ENCODE results near the gene S100A5. TPM values are rescaled to one million over a fixed set of nuclear protein-coding genes. Genes with fewer than 3 reads are reported as not detected.
"Not testable (repeated sequence)": the region's sequence is repeated elsewhere in the genome, so short reads cannot be mapped to it uniquely, and the experiment has no call there.

Gene S100A5
- total RNA-seq, 1 experiment from 2014 or later = not detected

DNA sequence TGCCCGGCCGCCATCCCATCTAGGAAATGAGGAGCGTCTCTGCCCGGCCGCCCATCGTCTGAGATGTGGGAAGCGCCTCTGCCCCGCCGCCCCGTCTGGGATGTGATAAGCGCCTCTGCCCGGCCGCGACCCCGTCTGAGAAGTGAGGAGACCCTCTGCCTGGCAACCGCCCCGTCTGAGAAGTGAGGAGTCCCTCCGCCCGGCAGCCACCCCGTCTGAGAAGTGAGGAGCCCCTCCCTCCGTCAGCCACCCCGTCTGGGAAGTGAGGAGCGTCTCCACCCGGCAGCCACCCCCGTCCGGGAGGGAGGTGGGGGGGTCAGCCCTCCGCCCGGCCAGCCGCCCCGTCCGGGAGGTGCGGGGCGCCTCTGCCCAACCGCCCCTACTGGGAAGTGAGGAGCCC lies 42.1 kb upstream of the S100A5 start:
- not testable (repeated sequence) for H4K20me1 ChIP-seq (ENCODE audit: insufficient read depth, low read depth, low read length); H3K4me2 ChIP-seq (ENCODE audit: low read depth, low read length, poor library complexity, severe bottlenecking); H3K9me2 ChIP-seq (replicated peaks; ENCODE audit: insufficient read depth, low read length); H3K4me1 ChIP-seq (ENCODE audit: low read length); H2AFZ ChIP-seq (ENCODE audit: low read length); H3K9ac ChIP-seq (ENCODE audit: low read length); H3K27me3 ChIP-seq (ENCODE audit: low read length); H3K36me3 ChIP-seq (ENCODE audit: insufficient read depth, low read length); DNase-seq; H3K27ac ChIP-seq (ENCODE audit: low read length); H3K9me3 ChIP-seq (ENCODE audit: low read length); H3K4me3 ChIP-seq (ENCODE audit: low read length); H3K79me2 ChIP-seq (ENCODE audit: low read length)

DNA sequence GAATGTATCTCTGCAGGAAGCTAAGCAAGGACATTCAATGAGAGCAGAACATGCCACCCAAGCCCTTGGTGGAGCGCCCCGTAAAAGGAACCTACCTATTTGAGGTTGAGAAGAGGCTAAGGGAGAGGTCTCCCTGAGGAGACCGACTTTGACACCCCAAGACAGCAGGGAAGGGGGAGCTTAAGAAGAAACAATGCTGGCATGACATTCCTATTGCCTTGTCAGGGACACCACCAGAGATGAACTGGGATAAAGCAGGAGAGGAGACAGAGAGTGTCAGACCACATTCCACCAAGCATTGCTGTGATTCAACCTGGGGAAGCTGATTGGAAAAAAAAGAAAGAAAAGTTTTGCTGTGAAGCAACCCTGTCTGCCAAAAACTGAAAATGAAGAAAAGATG lies 38.2 kb upstream of the S100A5 start:
- Histone ChIP-seq H3K79me2 (ENCODE audit: low read length) (no peaks in the 10 kb centered on the region), H3K4me2 (ENCODE audit: low read depth, low read length, poor library complexity, severe bottlenecking) (no peak overlapping the region), H4K20me1 (ENCODE audit: insufficient read depth, low read depth, low read length) (no peaks in the 10 kb centered on the region), H3K9me2 (replicated peaks; ENCODE audit: insufficient read depth, low read length) (no peaks in the 10 kb centered on the region), H3K4me1 (ENCODE audit: low read length) (no peaks in the 10 kb centered on the region), H2AFZ (ENCODE audit: low read length) (no peak overlapping the region), H3K27me3 (ENCODE audit: low read length) (no peaks in the 10 kb centered on the region), H3K36me3 (ENCODE audit: insufficient read depth, low read length) (no peaks in the 10 kb centered on the region), H3K9me3 (ENCODE audit: low read length) (no peaks in the 10 kb centered on the region), H3K9ac (ENCODE audit: low read length) (no peak overlapping the region), H3K4me3 (ENCODE audit: low read length) (no peak overlapping the region), H3K27ac (ENCODE audit: low read length) (no peak overlapping the region)
- DNase-seq = no peak

DNA sequence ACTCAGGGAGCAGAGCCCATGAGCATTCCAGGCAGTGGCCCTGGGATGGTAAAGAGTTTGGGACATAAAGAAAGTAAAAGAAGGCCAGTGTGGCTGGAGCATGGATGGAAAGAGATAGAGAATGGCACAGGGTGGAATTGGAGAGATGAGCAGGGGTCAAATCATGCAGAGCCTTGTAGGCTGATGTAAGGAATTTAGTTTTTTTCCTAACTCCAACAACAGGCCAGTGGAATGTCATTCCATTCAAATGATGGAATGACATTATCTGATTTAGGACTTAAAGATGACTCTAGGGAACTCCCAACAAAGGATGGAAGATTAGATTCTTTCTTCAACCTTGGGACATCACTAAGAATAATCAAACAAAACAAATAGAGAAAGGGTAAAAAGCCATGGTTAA lies 37.8 kb upstream of the S100A5 start:
- no peak overlapping the region for H3K9ac ChIP-seq (ENCODE audit: low read length)
- H3K79me2 ChIP-seq (ENCODE audit: low read length) = no peaks in the 10 kb centered on the region
- no peaks in the 10 kb centered on the region for H3K27me3 ChIP-seq (ENCODE audit: low read length)
- H3K27ac ChIP-seq (ENCODE audit: low read length) = no peak overlapping the region
- peak; percentile 16 for DNase-seq
- H4K20me1 ChIP-seq (ENCODE audit: insufficient read depth, low read depth, low read length) = no peaks in the 10 kb centered on the region
- no peaks in the 10 kb centered on the region for H3K9me2 ChIP-seq (replicated peaks; ENCODE audit: insufficient read depth, low read length)
- H3K9me3 ChIP-seq (ENCODE audit: low read length) = no peaks in the 10 kb centered on the region
- no peak overlapping the region for H3K4me2 ChIP-seq (ENCODE audit: low read depth, low read length, poor library complexity, severe bottlenecking)
- no peaks in the 10 kb centered on the region for H3K36me3 ChIP-seq (ENCODE audit: insufficient read depth, low read length)
- H2AFZ ChIP-seq (ENCODE audit: low read length) = no peak overlapping the region
- no peak overlapping the region for H3K4me3 ChIP-seq (ENCODE audit: low read length)
- no peaks in the 10 kb centered on the region for H3K4me1 ChIP-seq (ENCODE audit: low read length)

DNA sequence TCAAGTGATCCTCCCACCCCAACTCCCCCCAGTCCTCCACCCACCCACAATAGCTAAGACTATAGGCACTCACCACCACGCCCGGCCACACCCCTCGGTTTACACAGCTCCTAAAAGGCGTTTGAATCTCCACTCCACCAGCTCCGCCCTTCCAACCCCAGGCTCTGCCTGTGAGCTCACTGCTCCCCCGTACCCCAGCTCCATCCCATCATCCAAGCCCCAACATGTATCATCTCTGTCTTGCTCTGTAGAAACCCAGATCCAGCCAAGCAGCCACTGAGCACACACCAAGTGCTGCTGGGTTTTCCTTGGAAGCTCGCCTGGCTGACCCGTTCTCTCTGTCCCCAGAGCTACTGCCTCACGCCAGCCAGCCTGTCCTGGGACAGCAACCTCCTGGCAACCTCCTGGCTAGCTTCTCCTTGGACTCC lies 36.9 kb upstream of the S100A5 start:
- Histone ChIP-seq H3K27me3 (ENCODE audit: low read length) (no peaks in the 10 kb centered on the region), H3K79me2 (ENCODE audit: low read length) (no peaks in the 10 kb centered on the region), H3K4me2 (ENCODE audit: low read depth, low read length, poor library complexity, severe bottlenecking) (no peak overlapping the region), H4K20me1 (ENCODE audit: insufficient read depth, low read depth, low read length) (no peaks in the 10 kb centered on the region), H3K4me3 (ENCODE audit: low read length) (no peak overlapping the region), H3K36me3 (ENCODE audit: insufficient read depth, low read length) (no peaks in the 10 kb centered on the region), H3K9ac (ENCODE audit: low read length) (no peak overlapping the region), H3K27ac (ENCODE audit: low read length) (no peak overlapping the region), H3K4me1 (ENCODE audit: low read length) (no peaks in the 10 kb centered on the region), H2AFZ (ENCODE audit: low read length) (no peak overlapping the region), H3K9me3 (ENCODE audit: low read length) (no peaks in the 10 kb centered on the region), H3K9me2 (replicated peaks; ENCODE audit: insufficient read depth, low read length) (no peaks in the 10 kb centered on the region)
- no peak for DNase-seq

DNA sequence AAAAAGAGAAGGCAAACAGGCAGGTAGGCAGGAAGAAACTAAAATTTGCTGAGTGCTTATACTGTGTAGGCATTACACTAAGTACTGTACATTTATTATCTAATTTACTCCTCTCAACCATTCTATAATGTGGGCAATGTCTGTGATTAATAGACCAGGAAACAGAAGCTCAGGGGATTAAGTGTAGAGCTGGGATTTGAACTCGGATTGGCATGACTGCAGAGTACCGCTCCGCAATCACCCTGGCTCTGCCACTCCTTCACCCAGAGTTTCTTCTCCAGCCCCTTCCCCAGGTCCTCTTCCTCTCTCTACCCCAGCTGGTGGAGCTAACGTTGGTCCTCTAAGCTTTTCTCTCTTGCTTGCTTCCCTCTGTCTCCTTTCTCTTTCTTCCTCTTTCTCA lies 36.4 kb upstream of the S100A5 start:
- H3K36me3 ChIP-seq (ENCODE audit: insufficient read depth, low read length) = no peaks in the 10 kb centered on the region
- H3K4me2 ChIP-seq (ENCODE audit: low read depth, low read length, poor library complexity, severe bottlenecking) = no peak overlapping the region
- H2AFZ ChIP-seq (ENCODE audit: low read length) = no peak overlapping the region
- H3K27me3 ChIP-seq (ENCODE audit: low read length) = no peaks in the 10 kb centered on the region
- H3K4me1 ChIP-seq (ENCODE audit: low read length) = no peaks in the 10 kb centered on the region
- no peak for DNase-seq
- no peak overlapping the region for H3K4me3 ChIP-seq (ENCODE audit: low read length)
- H3K27ac ChIP-seq (ENCODE audit: low read length) = no peak overlapping the region
- no peaks in the 10 kb centered on the region for H3K9me2 ChIP-seq (replicated peaks; ENCODE audit: insufficient read depth, low read length)
- no peak overlapping the region for H3K9ac ChIP-seq (ENCODE audit: low read length)
- H3K79me2 ChIP-seq (ENCODE audit: low read length) = no peaks in the 10 kb centered on the region
- H3K9me3 ChIP-seq (ENCODE audit: low read length) = no peaks in the 10 kb centered on the region
- H4K20me1 ChIP-seq (ENCODE audit: insufficient read depth, low read depth, low read length) = no peaks in the 10 kb centered on the region

DNA sequence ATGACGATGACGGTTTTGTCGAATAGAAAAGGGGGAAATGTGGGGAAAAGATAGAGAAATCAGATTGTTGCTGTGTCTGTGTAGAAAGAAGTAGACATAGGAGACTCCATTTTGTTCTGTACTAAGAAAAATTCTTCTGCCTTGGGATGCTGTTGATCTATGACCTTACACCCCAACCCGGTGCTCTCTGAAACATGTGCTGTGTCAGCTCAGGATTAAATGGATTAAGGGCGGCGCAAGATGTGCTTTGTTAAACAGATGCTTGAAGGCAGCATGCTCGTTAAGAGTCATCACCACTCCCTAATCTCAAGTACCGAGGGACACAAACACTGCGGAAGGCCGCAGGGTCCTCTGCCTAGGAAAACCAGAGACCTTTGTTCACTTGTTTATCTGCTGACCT lies 34.8 kb upstream of the S100A5 start:
- H4K20me1 ChIP-seq (ENCODE audit: insufficient read depth, low read depth, low read length); H3K79me2 ChIP-seq (ENCODE audit: low read length): not testable (repeated sequence)

DNA sequence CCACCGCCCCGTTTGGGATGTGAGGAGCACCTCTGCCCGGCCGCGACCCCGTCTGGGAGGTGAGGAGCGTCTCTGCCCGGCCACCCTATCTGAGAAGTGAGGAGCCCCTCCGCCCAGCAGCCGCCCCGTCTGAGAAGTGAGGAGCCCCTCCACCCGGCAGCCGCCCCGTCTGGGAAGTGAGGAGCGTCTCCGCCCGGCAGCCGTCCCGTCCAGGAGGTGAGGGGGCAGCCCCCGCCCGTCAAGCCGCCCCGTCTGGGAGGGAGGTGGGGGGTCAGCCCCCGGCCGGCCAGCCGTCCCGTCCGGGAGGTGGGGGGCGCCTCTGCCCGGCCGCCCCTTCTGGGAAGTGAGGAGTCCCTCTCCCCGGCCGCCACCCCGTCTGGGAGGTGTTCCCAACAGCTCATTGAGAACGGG lies 34.4 kb upstream of the S100A5 start:
- not testable (repeated sequence) for H3K36me3 ChIP-seq (ENCODE audit: insufficient read depth, low read length); H4K20me1 ChIP-seq (ENCODE audit: insufficient read depth, low read depth, low read length); H2AFZ ChIP-seq (ENCODE audit: low read length); H3K4me3 ChIP-seq (ENCODE audit: low read length); H3K9ac ChIP-seq (ENCODE audit: low read length); H3K27me3 ChIP-seq (ENCODE audit: low read length); DNase-seq; H3K9me3 ChIP-seq (ENCODE audit: low read length); H3K9me2 ChIP-seq (replicated peaks; ENCODE audit: insufficient read depth, low read length); H3K4me2 ChIP-seq (ENCODE audit: low read depth, low read length, poor library complexity, severe bottlenecking); H3K4me1 ChIP-seq (ENCODE audit: low read length); H3K27ac ChIP-seq (ENCODE audit: low read length); H3K79me2 ChIP-seq (ENCODE audit: low read length)

More for the DNA sequence above, 34.8 kb upstream of the S100A5 start:
- H3K27ac ChIP-seq (ENCODE audit: low read length); H2AFZ ChIP-seq (ENCODE audit: low read length); H3K9me3 ChIP-seq (ENCODE audit: low read length); H3K9me2 ChIP-seq (replicated peaks; ENCODE audit: insufficient read depth, low read length); H3K9ac ChIP-seq (ENCODE audit: low read length); H3K36me3 ChIP-seq (ENCODE audit: insufficient read depth, low read length); H3K4me2 ChIP-seq (ENCODE audit: low read depth, low read length, poor library complexity, severe bottlenecking); H3K27me3 ChIP-seq (ENCODE audit: low read length); H3K4me1 ChIP-seq (ENCODE audit: low read length); DNase-seq; H3K4me3 ChIP-seq (ENCODE audit: low read length): not testable (repeated sequence)

DNA sequence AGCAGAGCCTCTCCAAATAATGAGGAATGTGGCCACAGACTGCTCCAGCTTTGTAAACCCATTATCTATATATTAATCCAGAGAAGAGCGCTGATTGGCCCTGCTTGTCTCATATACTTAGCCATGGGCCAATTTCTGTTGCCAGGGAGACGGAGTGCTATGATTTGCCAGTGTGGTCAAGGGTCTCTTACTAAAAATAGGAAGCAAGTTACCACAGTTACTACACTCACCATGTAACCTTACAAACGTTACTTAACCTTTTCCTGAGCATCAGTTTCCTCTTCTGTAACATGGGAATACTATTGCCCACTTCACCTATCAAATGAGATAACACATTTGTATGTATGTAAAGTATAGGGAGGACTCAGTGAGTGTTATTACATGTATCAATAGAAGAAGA lies 32.6 kb upstream of the S100A5 start:
- no peak for DNase-seq
- no peaks in the 10 kb centered on the region for H3K9me2 ChIP-seq (replicated peaks; ENCODE audit: insufficient read depth, low read length)

DNA sequence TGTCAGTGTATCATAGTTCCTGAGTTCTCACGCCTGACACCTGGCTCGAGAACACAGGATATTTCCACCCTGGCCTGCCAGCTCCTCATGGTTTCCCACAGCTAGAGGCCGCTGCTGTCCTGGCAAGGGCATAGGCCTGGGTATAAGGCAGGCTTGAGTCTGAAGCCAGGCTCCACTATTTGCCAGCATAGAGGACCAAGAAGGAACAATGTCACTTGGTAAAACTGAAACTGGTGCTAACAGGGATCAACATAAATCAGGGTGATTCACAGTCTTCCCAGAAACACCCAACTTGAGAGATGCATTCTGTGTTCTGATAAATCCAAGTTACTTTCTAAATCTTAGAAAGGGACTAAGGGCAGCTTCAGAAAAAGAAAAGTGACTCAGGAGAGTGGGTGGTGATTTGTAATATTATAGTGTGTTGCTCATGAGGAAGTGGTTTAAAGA lies 31.9 kb upstream of the S100A5 start:
- Histone ChIP-seq H3K79me2 (ENCODE audit: low read length) (no peaks in the 10 kb centered on the region), H3K9me2 (replicated peaks; ENCODE audit: insufficient read depth, low read length) (no peaks in the 10 kb centered on the region), H3K36me3 (ENCODE audit: insufficient read depth, low read length) (no peaks in the 10 kb centered on the region), H2AFZ (ENCODE audit: low read length) (no peak overlapping the region), H3K4me1 (ENCODE audit: low read length) (peaks cover 3% of the 10 kb centered on the region; the same call in 1 of the 2 replicates), H3K27me3 (ENCODE audit: low read length) (no peaks in the 10 kb centered on the region), H3K4me3 (ENCODE audit: low read length) (no peak overlapping the region), H3K27ac (ENCODE audit: low read length) (no peak overlapping the region), H3K4me2 (ENCODE audit: low read depth, low read length, poor library complexity, severe bottlenecking) (no peak overlapping the region), H3K9ac (ENCODE audit: low read length) (no peak overlapping the region), H4K20me1 (ENCODE audit: insufficient read depth, low read depth, low read length) (no peaks in the 10 kb centered on the region), H3K9me3 (ENCODE audit: low read length) (no peaks in the 10 kb centered on the region)
- peak; percentile 86 for DNase-seq

More for the DNA sequence above, 32.6 kb upstream of the S100A5 start:
- no peak overlapping the region for H3K4me3 ChIP-seq (ENCODE audit: low read length)
- no peaks in the 10 kb centered on the region for H3K9me3 ChIP-seq (ENCODE audit: low read length)
- H3K36me3 ChIP-seq (ENCODE audit: insufficient read depth, low read length) = no peaks in the 10 kb centered on the region
- peaks cover 3% of the 10 kb centered on the region; the same call in 1 of the 2 replicates for H3K4me1 ChIP-seq (ENCODE audit: low read length)
- H3K27me3 ChIP-seq (ENCODE audit: low read length) = no peaks in the 10 kb centered on the region
- H3K27ac ChIP-seq (ENCODE audit: low read length) = no peak overlapping the region
- H2AFZ ChIP-seq (ENCODE audit: low read length) = no peak overlapping the region
- H3K4me2 ChIP-seq (ENCODE audit: low read depth, low read length, poor library complexity, severe bottlenecking) = no peak overlapping the region
- H3K9ac ChIP-seq (ENCODE audit: low read length) = no peak overlapping the region
- H4K20me1 ChIP-seq (ENCODE audit: insufficient read depth, low read depth, low read length) = no peaks in the 10 kb centered on the region
- no peaks in the 10 kb centered on the region for H3K79me2 ChIP-seq (ENCODE audit: low read length)

Data from Karpas-422 (cell line).